B cell (primary cell): Measurements from ENCODE around the gene GPR85. TPM values are rescaled to one million over a fixed set of nuclear protein-coding genes. Genes with fewer than 3 reads are reported as not detected.

Experiments
- ATAC-seq: fragments of 200-7000 bp; cut with Tn5 transposase; one replicate; pipeline ENCODE4 v1.10.0; 2021; ENCODE audit warnings: low read depth, mild to moderate bottlenecking, moderate number of reproducible peaks, moderate library complexity
- CTCF ChIA-PET: fragments of 350-600 bp; sonication (Branson Sonifier 250); formaldehyde crosslinking; loops from one replicate; lab custom pipeline; 2021; ENCODE audit warnings: antibody characterized with exemption, inconsistent platforms; lab: Charles Lee
- POLR2A ChIA-PET: fragments of 350-600 bp; sonication (Branson Sonifier 250); formaldehyde crosslinking; loops from one replicate; lab custom pipeline; 2021; ENCODE audit warnings: antibody characterized with exemption; lab: Charles Lee
- DNase-seq: peaks from one replicate; pipeline ENCODE4 v3.0.0; 2013
- H2AFZ ChIP-seq: 2 replicates; pipeline ENCODE4 v1.6.1; 2012; ENCODE audit warnings: mild to moderate bottlenecking, low read depth, low read length; ENCODE audit not compliant: insufficient read depth, poor library complexity, severe bottlenecking
- H3K27ac ChIP-seq, 2 donors: 1 replicate in 1 of 2; 2 replicates in 1 of 2; pipeline ENCODE4 v1.5.1; 2012 to 2013; ENCODE audit warnings: low read length in 2 of 2, mild to moderate bottlenecking in 2 of 2, moderate library complexity in 1 of 2
- H3K27me3 ChIP-seq, 4 experiments: fragments of 200-600 bp in 1 of 4; sonication (generic) in 1 of 4; replicated peaks in 1 of 4; 1 replicate in 2 of 4; 2 replicates in 2 of 4; pipeline versions ENCODE4 v1.6.1 to v1.7.0; 2013 to 2016; ENCODE audit warnings: low read length in 3 of 4, mild to moderate bottlenecking in 2 of 4, mixed read lengths in 1 of 4, moderate library complexity in 1 of 4; ENCODE audit not compliant: insufficient read depth in 4 of 4, control insufficient read depth in 3 of 4; ENCODE audit errors: control extremely low read depth in 1 of 4
- H3K36me3 ChIP-seq, 2 experiments: replicated peaks in 1 of 2; 1 replicate in 1 of 2; 2 replicates in 1 of 2; pipeline versions ENCODE4 v1.6.1 to v1.7.1; 2013; ENCODE audit warnings: low read length in 1 of 2; ENCODE audit not compliant: insufficient read depth in 2 of 2, control insufficient read depth in 1 of 2; ENCODE audit errors: control extremely low read depth in 1 of 2, extremely low read depth in 1 of 2
- H3K4me1 ChIP-seq, 2 donors: fragments of 200-600 bp in 1 of 2; sonication (generic) in 1 of 2; 1 replicate in 1 of 2; 2 replicates in 1 of 2; pipeline versions ENCODE4 v1.5.1 to v1.6.1; 2013 to 2017; ENCODE audit warnings: low read length in 2 of 2; ENCODE audit not compliant: control insufficient read depth in 2 of 2, insufficient read depth in 2 of 2
- H3K4me2 ChIP-seq: replicated peaks from 2 replicates; pipeline ENCODE3; 2012; ENCODE audit warnings: mild to moderate bottlenecking, low read depth, low read length; ENCODE audit not compliant: poor library complexity, severe bottlenecking
- H3K4me3 ChIP-seq, 5 experiments: fragments of 200-600 bp in 1 of 5; sonication (generic) in 1 of 5; 1 replicate in 3 of 5; 2 replicates in 2 of 5; pipeline versions ENCODE4 v1.5.1 to v1.7.0; 2011 to 2016; ENCODE audit warnings: low read length in 4 of 5, mild to moderate bottlenecking in 4 of 5, low read depth in 2 of 5, control low read depth in 1 of 5, moderate library complexity in 1 of 5; ENCODE audit not compliant: insufficient read depth in 1 of 5; ENCODE audit errors: control extremely low read depth in 1 of 5, extremely low read depth in 1 of 5
- H3K79me2 ChIP-seq: fragments of 200-600 bp; sonication (generic); one replicate; pipeline ENCODE4 v1.6.0; 2016; ENCODE audit warnings: low read length; ENCODE audit not compliant: control insufficient read depth, insufficient read depth
- H3K9ac ChIP-seq: fragments of 200-600 bp; sonication (generic); 2 replicates; pipeline ENCODE4 v1.6.1; 2017; ENCODE audit warnings: mild to moderate bottlenecking, low read length, moderate library complexity
- H3K9me3 ChIP-seq, 3 donors: one replicate each; pipeline versions ENCODE4 v1.6.1 to v1.7.1; 2013; ENCODE audit warnings: low read length in 2 of 3; ENCODE audit not compliant: control insufficient read depth in 2 of 3, insufficient read depth in 1 of 3; ENCODE audit errors: control extremely low read depth in 1 of 3
- H4K20me1 ChIP-seq: 2 replicates; pipeline ENCODE4 v1.6.0; 2012; ENCODE audit warnings: mild to moderate bottlenecking, low read length; ENCODE audit not compliant: insufficient read depth, control insufficient read depth, poor library complexity, severe bottlenecking
- H3K27ac Mint-ChIP-seq: one replicate; pipeline ENCODE4 v1.8.0; 2021; ENCODE audit warnings: mixed read lengths
- H3K27me3 Mint-ChIP-seq: one replicate; pipeline ENCODE4 v1.8.0; 2021; ENCODE audit warnings: mixed read lengths
- H3K4me1 Mint-ChIP-seq: one replicate; pipeline ENCODE4 v1.8.0; 2021; ENCODE audit warnings: mixed read lengths
- H3K4me3 Mint-ChIP-seq: one replicate; pipeline ENCODE4 v1.8.0; 2021; ENCODE audit warnings: mixed read lengths
- H3K9me3 Mint-ChIP-seq: one replicate; pipeline ENCODE4 v1.8.0; 2022; ENCODE audit warnings: mixed read lengths; ENCODE audit not compliant: insufficient read depth
- CTCF ChIP-seq: fragments of 200-600 bp; IDR thresholded peaks from one replicate; pipeline ENCODE4 v1.8.0; 2022; ENCODE audit warnings: antibody characterized with exemption, mild to moderate bottlenecking
- EZH2 ChIP-seq: IDR thresholded peaks from 2 replicates; pipeline ENCODE4 v1.6.1; 2012; ENCODE audit warnings: borderline replicate concordance, low read depth, mild to moderate bottlenecking, moderate library complexity, low read length; ENCODE audit not compliant: insufficient read depth, poor library complexity, severe bottlenecking
- WGBS: methylation state at CpG from one replicate; pipeline ENCODE4 v1.1.5; 2013; ENCODE audit warnings: missing lambda C conversion rate; ENCODE audit not compliant: insufficient coverage; 5-methylcytosine and 5-hydroxymethylcytosine counted together
- intact Hi-C: fragments of 100-400 bp; cut with micrococcal nuclease; formaldehyde crosslinking; loops from one replicate; pipeline ENCODE4 v1.10.0; 2022
- polyA plus RNA-seq: library from polyadenylated mRNA; depleted of rRNA; stranded (reverse); fragments of >200 nt; gene quantifications from 2 replicates; pipeline ENCODE4 v1.2.3, GENCODE V29; 2012
- total RNA-seq, 2 donors: library from RNA; stranded (reverse); fragments of 120-200 nt in 1 of 2; gene quantifications; 1 replicate in 1 of 2; 2 replicates in 1 of 2; pipeline versions ENCODE4 v1.2.3 to v1.2.4, GENCODE V29; 2013 to 2022

GPR85 gene
- total and polyA plus RNA-seq, 2 donors (not counting 1 experiment from before 2014, with no cell fraction given), result not detected

- no peak overlapping the region for H2AFZ ChIP-seq
- DNase-seq (no peak), ATAC-seq (no peak)
- no peaks in the 10 kb centered on the region for H3K36me3 ChIP-seq
- WGBS, result 100% methylated on average over 2 of the region's 2 CpGs
- no peak overlapping the region for H3K4me2 ChIP-seq
- no peak overlapping the region for H3K4me3 ChIP-seq
- no peaks in the 10 kb centered on the region for H4K20me1 ChIP-seq
- ChIA-PET POLR2A (no interaction called here), CTCF (no interaction called here)
- no peak for TF ChIP-seq EZH2
- TF ChIP-seq CTCF, result no peak
- intact Hi-C loops, result no loop called here
- H3K79me2 ChIP-seq, result no peaks in the 10 kb centered on the region
- no peak overlapping the region for H3K9ac ChIP-seq
- no peak overlapping the region for H3K27ac Mint-ChIP-seq
- no peaks in the 10 kb centered on the region for H3K4me1 Mint-ChIP-seq
- H3K4me3 Mint-ChIP-seq, result no peak overlapping the region
- H3K27ac ChIP-seq, result no peak overlapping the region
- no peaks in the 10 kb centered on the region for H3K4me1 ChIP-seq
- peaks cover 27% of the 10 kb centered on the region for H3K27me3 Mint-ChIP-seq
- H3K9me3 Mint-ChIP-seq, result no peaks in the 10 kb centered on the region
- H3K27me3 ChIP-seq, result peaks cover 0 to 8% (median 2%) of the 10 kb centered on the region in 4 experiments
- no peaks in the 10 kb centered on the region for H3K9me3 ChIP-seq
Measured at GRCh38 chr7:113131367-113131766, 44.7 kb upstream of the GPR85 start.

GRCh38 chr7:113128031-113128430 lies 41.4 kb upstream of the GPR85 start:
- Mint-ChIP-seq H3K4me1 (no peaks in the 10 kb centered on the region), H3K27me3 (peaks cover 13% of the 10 kb centered on the region), H3K9me3 (no peaks in the 10 kb centered on the region), H3K27ac (no peak overlapping the region), H3K4me3 (no peak overlapping the region)
- Histone ChIP-seq H2AFZ (no peak overlapping the region), H3K9ac (no peak overlapping the region), H3K27me3 (peaks cover 0 to 2% (median 0%) of the 10 kb centered on the region in 4 experiments), H3K27ac (no peak overlapping the region), H3K4me2 (no peak overlapping the region), H3K9me3 (no peaks in the 10 kb centered on the region), H3K4me3 (no peak overlapping the region), H3K79me2 (no peaks in the 10 kb centered on the region), H4K20me1 (no peaks in the 10 kb centered on the region), H3K4me1 (no peaks in the 10 kb centered on the region), H3K36me3 (no peaks in the 10 kb centered on the region)
- CTCF ChIA-PET, result no interaction called here
- POLR2A ChIA-PET, result no interaction called here
- TF ChIP-seq EZH2 (no peak), CTCF (no peak)
- DNase-seq, result no peak
- intact Hi-C loops, result no loop called here
- WGBS, result 100% methylated on average over 1 of the region's 1 CpG
- no peak for ATAC-seq
